GM19023 (cell line): ENCODE results near the gene UBAC1.

Source experiments
- ATAC-seq: cut with Tn5 transposase; IDR thresholded peaks from one replicate; pipeline ENCODE4 v1.9.1; 2021; ENCODE audit warnings: mild to moderate bottlenecking, moderate library complexity; ENCODE audit not compliant: unreplicated experiment

Gene UBAC1

DNA sequence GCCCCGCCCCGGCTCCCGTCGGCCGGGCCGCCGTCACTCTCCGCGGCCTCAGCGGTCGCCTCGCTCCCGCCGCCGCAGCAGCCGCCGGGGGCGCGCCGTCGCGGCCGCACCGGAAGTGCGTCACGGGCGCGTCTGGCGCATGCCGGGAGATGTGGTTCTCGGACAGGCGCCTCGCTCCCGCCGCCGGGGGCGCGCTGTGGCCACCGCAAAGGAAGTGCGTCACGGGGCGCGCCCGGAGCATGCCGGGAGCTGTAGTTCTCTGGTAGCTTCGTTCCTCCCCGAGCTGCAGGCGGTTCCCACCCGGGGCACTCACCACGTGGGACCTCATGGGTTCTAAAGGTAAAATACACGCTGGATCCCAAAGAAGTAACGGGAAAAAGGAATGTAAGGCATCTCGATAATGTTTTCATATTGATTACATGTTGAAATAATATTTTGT, at the start of gene UBAC1:
Gene UBAC1, minus strand, starts transcription at position 97 of the 439 bp plus-strand sequence. CDS start 211 bp downstream, outside the sequence.
- peak; percentile 90 for ATAC-seq

GRCh38 chr9:136010615-136011361, 49.6 kb upstream of the UBAC1 start:
- ATAC-seq = no peak

- ATAC-seq = no peak
Measured at GRCh38 chr9:136010176-136010575, 49.0 kb upstream of the UBAC1 start.

- ATAC-seq = no peak
Measured at GRCh38 chr9:136009516-136009915, 48.3 kb upstream of the UBAC1 start.

DNA sequence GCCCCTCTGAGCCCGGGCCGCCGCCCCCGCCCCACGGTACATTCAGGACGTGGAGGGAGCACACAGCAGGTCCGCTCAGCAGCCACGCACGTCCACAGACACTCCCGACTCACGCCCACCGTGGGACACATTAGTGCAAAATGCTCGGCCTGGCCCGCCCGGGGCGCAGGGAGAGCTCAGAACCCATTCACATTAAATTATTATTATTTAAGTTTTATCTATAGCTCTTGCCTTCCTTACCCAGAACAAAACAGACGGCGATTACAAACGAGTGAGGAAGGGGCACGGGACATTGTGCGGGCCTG, 47.5 kb upstream of the UBAC1 start:
- ATAC-seq = no peak

GRCh38 chr9:136007934-136008692, 46.9 kb upstream of the UBAC1 start:
- no peak for ATAC-seq

DNA sequence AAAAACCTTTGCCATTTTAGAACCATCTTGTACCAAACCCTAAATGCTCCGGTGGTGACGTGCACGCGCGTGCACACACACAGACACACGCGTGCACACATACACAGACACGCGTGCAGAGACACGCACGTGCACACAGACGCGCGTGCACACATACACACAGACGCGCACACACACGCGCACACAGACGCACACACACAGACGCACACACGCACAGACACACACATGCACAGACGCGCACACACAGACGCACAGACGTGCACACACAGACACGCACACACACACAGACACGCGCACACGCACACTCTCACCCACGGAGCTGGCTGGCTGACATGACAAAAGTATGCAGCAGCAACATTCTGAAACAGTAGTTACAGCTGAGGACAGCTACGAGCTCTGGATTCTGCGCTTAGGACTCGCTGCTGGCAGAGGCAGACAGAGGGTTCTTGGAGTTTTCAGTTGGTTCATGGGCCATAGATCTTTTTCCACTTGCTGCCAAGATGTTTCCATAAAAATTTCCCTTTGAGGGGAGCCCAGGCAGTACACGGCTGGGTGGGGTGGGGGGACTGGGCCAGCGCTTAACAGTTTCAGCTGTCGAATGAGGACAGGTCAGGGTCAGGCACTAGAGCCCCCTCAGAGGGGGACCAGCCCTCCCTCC, 46.2 kb upstream of the UBAC1 start:
- ATAC-seq = no peak

- ATAC-seq = no peak
Measured at GRCh38 chr9:136006169-136006568, 45.0 kb upstream of the UBAC1 start.

GRCh38 chr9:136004712-136005111, 43.5 kb upstream of the UBAC1 start:
- ATAC-seq = no peak

DNA sequence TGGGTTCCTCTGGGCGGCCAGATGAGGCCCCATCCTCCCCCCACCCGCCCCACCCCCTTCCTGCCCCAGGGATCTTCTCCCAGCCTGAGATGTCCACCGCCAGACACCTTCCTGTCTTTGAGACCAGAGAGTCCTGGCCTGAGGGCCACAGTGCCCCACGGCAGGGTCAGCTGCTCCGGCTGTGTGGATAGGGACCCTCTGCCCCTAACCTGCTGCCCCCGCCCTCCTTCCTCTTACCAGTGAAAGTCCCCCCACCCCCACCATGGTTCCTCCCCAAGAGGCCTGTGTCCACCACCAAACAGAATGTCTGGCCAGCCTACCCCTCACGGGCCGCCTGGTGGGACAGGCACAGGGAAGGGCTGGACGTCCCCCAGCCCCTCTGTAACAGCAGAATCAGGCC, 43.0 kb upstream of the UBAC1 start:
- ATAC-seq = no peak

DNA sequence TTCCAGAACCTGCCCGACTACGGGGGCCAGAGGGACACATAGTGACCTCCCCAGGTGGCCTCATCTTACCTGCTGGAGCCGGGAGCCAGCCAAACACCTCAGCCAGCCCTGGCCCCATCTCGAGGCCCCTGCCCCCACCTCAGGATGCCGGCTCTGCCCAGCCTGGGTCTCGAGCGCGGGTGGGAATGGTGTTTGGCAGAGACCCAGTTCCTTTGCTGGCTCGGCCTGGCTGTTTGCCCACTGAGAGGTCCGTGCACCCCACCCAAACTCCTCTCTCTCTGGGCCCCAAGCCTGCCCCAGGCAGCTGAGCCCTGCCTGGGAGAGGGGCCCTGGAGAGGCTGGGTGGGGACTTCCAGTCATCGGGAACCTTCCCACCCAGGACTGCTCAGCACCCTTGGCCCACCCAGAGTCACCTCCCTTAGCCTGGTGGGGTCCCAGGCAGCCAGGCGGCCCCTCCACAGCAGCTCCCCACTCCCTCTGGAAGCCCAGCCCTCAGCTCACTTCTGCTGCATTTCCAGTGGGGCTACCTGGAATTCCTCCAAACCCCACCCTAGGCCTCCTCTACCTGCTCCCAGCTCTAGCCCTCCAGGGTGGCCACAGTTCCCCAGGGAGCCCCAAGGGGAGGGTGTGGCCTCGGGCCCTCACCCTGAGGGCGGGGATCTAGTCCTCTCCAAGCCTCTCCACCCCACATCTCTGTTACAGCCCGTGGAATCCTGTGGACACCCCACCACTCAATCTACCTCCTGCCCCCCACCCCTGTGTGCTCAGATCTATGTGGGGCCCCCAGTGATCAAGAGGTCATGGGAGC, 42.4 kb upstream of the UBAC1 start:
- no peak for ATAC-seq

DNA sequence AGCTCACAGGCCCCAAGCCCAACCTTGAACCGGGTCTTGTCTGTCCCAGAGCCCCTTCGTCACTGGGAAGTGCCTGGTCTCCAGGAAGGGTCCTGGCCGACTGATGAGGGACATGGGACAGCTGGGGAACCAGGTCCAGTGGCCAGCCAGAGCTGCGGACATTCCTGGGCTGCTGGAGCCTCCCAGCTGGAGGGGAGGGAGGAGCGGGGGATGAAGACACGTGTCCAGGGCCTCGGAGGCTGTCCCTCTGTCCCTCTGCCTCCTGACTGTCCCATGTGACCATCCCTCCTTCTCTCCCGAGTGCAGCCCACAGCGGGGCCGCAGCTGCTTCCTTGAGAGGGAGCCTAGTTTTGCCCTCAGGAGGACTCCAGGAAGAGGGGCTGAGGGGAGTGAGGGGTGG, 41.7 kb upstream of the UBAC1 start:
- ATAC-seq = no peak

GRCh38 chr9:136002215-136002614, 41.0 kb upstream of the UBAC1 start:
- ATAC-seq = no peak

- ATAC-seq = no peak
Measured at GRCh38 chr9:136001231-136001630, 40.1 kb upstream of the UBAC1 start.

- no peak for ATAC-seq
Measured at GRCh38 chr9:135998410-135999071, 37.4 kb upstream of the UBAC1 start.

- ATAC-seq = no peak
Measured at GRCh38 chr9:135998016-135998380, 36.8 kb upstream of the UBAC1 start.

DNA sequence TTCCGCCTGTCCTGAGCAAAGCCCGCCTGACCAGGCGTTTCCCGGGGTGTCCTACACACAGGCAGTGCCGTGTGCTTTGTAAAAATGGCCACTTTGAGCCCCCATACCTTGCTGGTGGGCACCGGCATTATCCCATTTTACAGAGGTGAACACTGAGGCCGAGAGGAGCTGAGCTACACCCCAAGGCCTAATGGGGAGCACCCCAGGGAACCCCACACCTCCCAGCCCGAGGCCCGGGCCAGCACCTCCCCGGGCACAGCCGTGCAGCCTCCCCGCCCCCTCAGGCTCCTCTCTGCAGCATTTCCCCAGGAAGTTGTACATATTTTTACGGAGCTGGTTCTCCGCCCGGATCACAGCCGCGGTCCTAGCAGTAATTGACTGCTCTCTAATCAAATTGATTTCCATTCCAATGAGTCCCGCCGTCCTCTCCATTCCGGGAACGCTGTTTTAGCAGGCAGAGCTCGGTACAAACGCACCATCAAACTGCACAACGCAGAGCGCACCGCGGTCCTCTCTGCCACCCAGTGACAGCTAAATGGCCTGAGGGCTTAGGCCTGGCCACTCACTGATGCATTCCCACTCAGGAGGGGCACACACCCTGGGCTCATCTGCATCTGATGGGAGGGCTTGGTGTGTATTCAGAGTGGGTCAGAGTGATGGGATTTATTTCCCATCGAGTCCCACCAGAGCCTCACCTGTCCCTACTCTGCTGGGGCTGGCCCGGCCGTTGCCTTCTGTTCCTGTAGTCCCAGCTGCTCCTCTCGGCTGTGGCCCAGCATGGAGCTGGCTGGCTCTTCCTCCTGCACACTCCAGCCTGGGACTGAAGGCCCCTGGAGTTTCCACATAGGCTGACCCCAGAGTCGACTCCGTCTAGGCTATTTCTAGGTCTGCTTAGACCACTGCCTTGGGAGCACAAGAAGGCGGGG, 36.2 kb upstream of the UBAC1 start:
- no peak for ATAC-seq

DNA sequence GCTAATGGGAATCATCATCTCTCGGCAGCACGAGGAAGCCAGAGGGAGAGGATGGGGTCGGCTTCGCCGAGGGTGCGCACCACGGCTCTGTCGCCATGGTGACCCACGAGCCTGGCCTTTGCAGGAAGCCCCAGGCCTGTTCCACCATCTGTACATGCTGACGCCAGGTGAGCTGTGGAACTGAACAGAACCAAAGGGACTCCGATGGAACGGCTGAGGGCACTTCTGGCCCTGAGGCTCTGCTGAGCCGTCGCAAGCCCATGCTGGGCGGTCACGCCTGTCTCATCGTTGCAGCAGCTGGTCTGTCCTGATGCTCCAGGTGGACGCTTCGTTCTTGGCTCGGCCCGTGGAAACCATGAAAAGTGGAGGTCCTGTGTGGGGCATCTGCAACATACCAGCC, 34.6 kb upstream of the UBAC1 start:
- no peak for ATAC-seq

DNA sequence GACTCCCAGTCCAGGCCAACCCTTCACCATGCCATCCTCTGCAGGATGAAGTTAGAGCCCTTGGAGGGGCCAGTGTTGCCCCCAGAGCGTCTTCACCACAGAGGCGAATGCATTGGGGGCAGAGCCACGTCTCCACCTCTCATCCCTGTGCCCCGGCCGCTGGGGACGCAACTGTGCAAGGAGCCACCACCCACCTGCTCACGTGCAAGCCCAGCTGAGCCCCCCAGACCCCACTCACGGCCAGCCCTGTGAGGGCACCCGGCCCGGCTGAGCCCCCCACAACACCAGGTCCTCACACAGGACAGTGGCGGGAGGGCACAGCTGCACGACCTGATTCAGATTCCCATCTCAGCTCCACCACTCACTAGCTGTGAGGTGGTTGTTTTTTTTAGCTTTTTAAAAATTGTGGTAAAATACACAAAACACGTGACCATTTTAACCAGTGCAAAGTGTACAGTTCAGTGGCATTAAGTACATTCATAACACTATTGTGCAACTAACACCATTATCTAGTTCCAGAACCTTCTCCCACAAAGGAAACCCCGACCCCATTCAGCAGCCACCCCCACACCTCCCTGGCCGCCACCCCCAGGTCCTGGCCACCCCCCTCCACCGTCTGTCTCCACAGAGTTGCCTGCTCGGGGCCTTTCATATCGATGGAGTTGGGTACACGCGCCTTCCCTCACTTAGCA, 33.5 kb upstream of the UBAC1 start:
- no peak for ATAC-seq
